ENCODE results near the gene PERP. TPM values are rescaled to one million over a fixed set of nuclear protein-coding genes. Genes with fewer than 3 reads are reported as not detected.

Gene PERP
- total and polyA plus RNA-seq, 2 of the 4 experiments (the other 2 are of a cell fraction): 7.7 to 21.4 TPM

DNA sequence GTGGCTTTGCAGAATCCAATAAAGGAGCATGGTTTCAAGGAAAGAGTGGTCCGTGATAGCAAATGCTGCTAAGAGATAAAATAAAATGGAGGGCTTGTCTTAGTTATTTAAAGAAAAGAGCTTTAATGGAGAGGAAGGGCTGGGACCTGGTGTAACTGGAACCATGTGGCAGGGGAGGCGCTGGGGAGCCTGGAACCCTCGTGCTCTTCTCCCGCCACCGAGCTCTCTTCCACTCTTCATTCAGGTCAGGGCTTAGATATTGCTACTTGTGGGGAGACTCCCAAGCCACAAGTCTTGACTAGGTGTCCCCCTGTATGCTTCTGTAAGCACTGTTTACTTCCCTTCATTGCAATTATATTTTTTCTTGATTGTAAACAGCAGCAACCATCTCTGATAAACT is 39.3 kb upstream of the PERP start:
- no peak overlapping the region for H2AK5ac ChIP-seq (ENCODE audit: low read depth, low read length)
- H3K79me1 ChIP-seq (ENCODE audit: low read depth in 1 of 2, low read length in 2 of 2): no peaks in the 10 kb centered on the region
- H4K91ac ChIP-seq (ENCODE audit: insufficient read depth, low read depth, low read length): no peak overlapping the region
- no peak overlapping the region for H3K14ac ChIP-seq (replicated peaks; ENCODE audit: low read depth, low read length)
- dilution Hi-C loops (cut with HindIII; ENCODE audit: low sequenced_read_pairs, unreplicated experiment) (no loop called here), in situ Hi-C loops (cut with MboI; ENCODE audit: low sequenced_read_pairs) (no loop called here), intact Hi-C loops (cut with micrococcal nuclease) (no loop called here)
- no peak overlapping the region for H3K18ac ChIP-seq (ENCODE audit: low read depth, low read length)
- no peaks in the 10 kb centered on the region for H3K9me1 ChIP-seq (ENCODE audit: insufficient read depth, low read length)
- WGBS, 2 experiments (ENCODE audit: extremely low coverage in 2 of 2, insufficient read length in 1 of 2): no CpG with 5 or more reads among the region's 5 CpGs
- H2BK20ac ChIP-seq (ENCODE audit: low read depth, low read length): no peak overlapping the region
- no peak overlapping the region for H4K5ac ChIP-seq (ENCODE audit: low read depth, low read length)
- H4K8ac ChIP-seq (ENCODE audit: low read depth in 2 of 2, low read length in 2 of 2): no peak overlapping the region
- H3K4me1 ChIP-seq (ENCODE audit: control insufficient read depth, insufficient read depth, low read length): no peaks in the 10 kb centered on the region
- H2BK5ac ChIP-seq (ENCODE audit: low read depth, low read length, poor library complexity, severe bottlenecking): no peak overlapping the region
- H4K20me1 ChIP-seq (ENCODE audit: insufficient read depth, low read length): no peaks in the 10 kb centered on the region
- H3K27me3 ChIP-seq (ENCODE audit: control insufficient read depth, insufficient read depth, low read length): peaks cover 9% of the 10 kb centered on the region
- no peak overlapping the region for H2BK120ac ChIP-seq (ENCODE audit: low read depth, low read length)
- no peak overlapping the region for H3K9ac ChIP-seq (ENCODE audit: low read depth, low read length)
- no peak overlapping the region for H3K4me2 ChIP-seq (ENCODE audit: low read depth, low read length)
- no peaks in the 10 kb centered on the region for H3K9me3 ChIP-seq (ENCODE audit: control insufficient read depth, insufficient read depth, low read length)
- no peak overlapping the region for H3K23ac ChIP-seq (ENCODE audit: low read depth, low read length)
- DNase-seq (no peak), ATAC-seq (ENCODE audit: low read depth) (no peak)
- BruUV-seq (replicated peaks): no TSS peak
- H3K4ac ChIP-seq (ENCODE audit: low read depth, low read length): no peak overlapping the region
- H3K56ac ChIP-seq (ENCODE audit: extremely low read depth, insufficient read depth, low read length): no peak overlapping the region
- CTCF ChIA-PET: no interaction called here
- H2AFZ ChIP-seq (replicated peaks; ENCODE audit: low read length, poor library complexity): no peak overlapping the region
- TF ChIP-seq RAD21 (IDR thresholded peaks at IDR 0.05; ENCODE audit: low read length): no peak
- no peak for TF ChIP-seq SMC3 (IDR thresholded peaks at IDR 0.05; ENCODE audit: low read depth, low read length)
- no peak for TF ChIP-seq NFE2L2 (IDR thresholded peaks at IDR 0.05; ENCODE audit: low read depth, low read length)
- TF ChIP-seq, protein P1, sequence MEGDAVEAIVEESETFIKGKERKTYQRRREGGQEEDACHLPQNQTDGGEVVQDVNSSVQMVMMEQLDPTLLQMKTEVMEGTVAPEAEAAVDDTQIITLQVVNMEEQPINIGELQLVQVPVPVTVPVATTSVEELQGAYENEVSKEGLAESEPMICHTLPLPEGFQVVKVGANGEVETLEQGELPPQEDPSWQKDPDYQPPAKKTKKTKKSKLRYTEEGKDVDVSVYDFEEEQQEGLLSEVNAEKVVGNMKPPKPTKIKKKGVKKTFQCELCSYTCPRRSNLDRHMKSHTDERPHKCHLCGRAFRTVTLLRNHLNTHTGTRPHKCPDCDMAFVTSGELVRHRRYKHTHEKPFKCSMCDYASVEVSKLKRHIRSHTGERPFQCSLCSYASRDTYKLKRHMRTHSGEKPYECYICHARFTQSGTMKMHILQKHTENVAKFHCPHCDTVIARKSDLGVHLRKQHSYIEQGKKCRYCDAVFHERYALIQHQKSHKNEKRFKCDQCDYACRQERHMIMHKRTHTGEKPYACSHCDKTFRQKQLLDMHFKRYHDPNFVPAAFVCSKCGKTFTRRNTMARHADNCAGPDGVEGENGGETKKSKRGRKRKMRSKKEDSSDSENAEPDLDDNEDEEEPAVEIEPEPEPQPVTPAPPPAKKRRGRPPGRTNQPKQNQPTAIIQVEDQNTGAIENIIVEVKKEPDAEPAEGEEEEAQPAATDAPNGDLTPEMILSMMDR (conservative IDR thresholded peaks at IDR 0.05; ENCODE audit: low read depth, low read length): no peak
- no peak for TF ChIP-seq MAFK (IDR thresholded peaks at IDR 0.05; ENCODE audit: low read depth, low read length)
- no peak for TF ChIP-seq RFX5 (IDR thresholded peaks at IDR 0.05; ENCODE audit: low read depth, low read length)
- no peak for TF ChIP-seq MXI1 (IDR thresholded peaks at IDR 0.05; ENCODE audit: borderline replicate concordance, low read depth, low read length)
- TF ChIP-seq MAZ (IDR thresholded peaks at IDR 0.05; ENCODE audit: borderline replicate concordance, low read depth, low read length): no peak
- TF ChIP-seq, protein P2, sequence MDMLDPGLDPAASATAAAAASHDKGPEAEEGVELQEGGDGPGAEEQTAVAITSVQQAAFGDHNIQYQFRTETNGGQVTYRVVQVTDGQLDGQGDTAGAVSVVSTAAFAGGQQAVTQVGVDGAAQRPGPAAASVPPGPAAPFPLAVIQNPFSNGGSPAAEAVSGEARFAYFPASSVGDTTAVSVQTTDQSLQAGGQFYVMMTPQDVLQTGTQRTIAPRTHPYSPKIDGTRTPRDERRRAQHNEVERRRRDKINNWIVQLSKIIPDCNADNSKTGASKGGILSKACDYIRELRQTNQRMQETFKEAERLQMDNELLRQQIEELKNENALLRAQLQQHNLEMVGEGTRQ (IDR thresholded peaks at IDR 0.05; ENCODE audit: low read depth, low read length): no peak
- no peak for TF ChIP-seq CHD1 (IDR thresholded peaks at IDR 0.05; ENCODE audit: low read depth, low read length)
- no peak for TF ChIP-seq BHLHE40 (IDR thresholded peaks at IDR 0.05; ENCODE audit: low read depth, low read length)
- no peak for TF ChIP-seq RCOR1 (IDR thresholded peaks at IDR 0.05; ENCODE audit: insufficient replicate concordance, low read length)
- no peak for TF ChIP-seq CEBPB (IDR thresholded peaks at IDR 0.05; ENCODE audit: low read depth, low read length)
- no peak for TF ChIP-seq FOS (IDR thresholded peaks at IDR 0.05; ENCODE audit: low read depth, low read length)
- TF ChIP-seq POLR2A (IDR thresholded peaks at IDR 0.05; ENCODE audit: low read depth, low read length): no peak
- TF ChIP-seq, protein P3, sequence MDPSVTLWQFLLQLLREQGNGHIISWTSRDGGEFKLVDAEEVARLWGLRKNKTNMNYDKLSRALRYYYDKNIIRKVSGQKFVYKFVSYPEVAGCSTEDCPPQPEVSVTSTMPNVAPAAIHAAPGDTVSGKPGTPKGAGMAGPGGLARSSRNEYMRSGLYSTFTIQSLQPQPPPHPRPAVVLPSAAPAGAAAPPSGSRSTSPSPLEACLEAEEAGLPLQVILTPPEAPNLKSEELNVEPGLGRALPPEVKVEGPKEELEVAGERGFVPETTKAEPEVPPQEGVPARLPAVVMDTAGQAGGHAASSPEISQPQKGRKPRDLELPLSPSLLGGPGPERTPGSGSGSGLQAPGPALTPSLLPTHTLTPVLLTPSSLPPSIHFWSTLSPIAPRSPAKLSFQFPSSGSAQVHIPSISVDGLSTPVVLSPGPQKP (IDR thresholded peaks at IDR 0.05; ENCODE audit: borderline replicate concordance, low read depth, low read length): no peak
- no peak overlapping the region for H3K27ac ChIP-seq (ENCODE audit: insufficient read depth, low read length)
- no peak overlapping the region for H2AK9ac ChIP-seq (replicated peaks; ENCODE audit: low read depth, low read length, poor library complexity)
- H3K4me3 ChIP-seq (ENCODE audit: insufficient read depth, low read depth, low read length): no peak overlapping the region
- no peaks in the 10 kb centered on the region for H3K36me3 ChIP-seq (ENCODE audit: control insufficient read depth, insufficient read depth, low read length)
- no peak overlapping the region for H2BK15ac ChIP-seq (ENCODE audit: low read depth, low read length)
- POLR2A ChIA-PET (ENCODE audit: unreplicated experiment): no interaction called here
